Naive B cell (primary cell): ENCODE results near the gene DNAJC17. TPM values are rescaled to one million over a fixed set of nuclear protein-coding genes. Genes with fewer than 3 reads are reported as not detected.

ENCODE experiments used
- ATAC-seq, 2 donors: fragments of 150-1000 bp; cut with Tn5 transposase; 2 replicates each; pipeline ENCODE4 v1.10.0; 2021; ENCODE audit warnings: low read depth in 2 of 2, mild to moderate bottlenecking in 2 of 2, moderate library complexity in 2 of 2
- DNase-seq: peaks from one replicate; pipeline ENCODE4 v3.0.0; 2022
- H3K27ac Mint-ChIP-seq, 6 donors: one replicate each; pipeline ENCODE4 v1.8.0; 2020 to 2022; ENCODE audit warnings: mild to moderate bottlenecking in 6 of 6, mixed read lengths in 6 of 6, moderate library complexity in 5 of 6, inconsistent platforms in 2 of 6
- H3K27me3 Mint-ChIP-seq, 3 donors: one replicate each; pipeline ENCODE4 v1.8.0; 2021 to 2022; ENCODE audit warnings: mixed read lengths in 3 of 3, mild to moderate bottlenecking in 1 of 3
- H3K36me3 Mint-ChIP-seq, 2 donors: one replicate each; pipeline ENCODE4 v1.8.0; 2020 to 2022; ENCODE audit warnings: mixed read lengths in 2 of 2, inconsistent platforms in 1 of 2, mild to moderate bottlenecking in 1 of 2
- H3K4me1 Mint-ChIP-seq, 3 donors: one replicate each; pipeline ENCODE4 v1.8.0; 2020 to 2022; ENCODE audit warnings: mixed read lengths in 3 of 3, inconsistent platforms in 1 of 3, mild to moderate bottlenecking in 1 of 3, moderate library complexity in 1 of 3
- H3K4me3 Mint-ChIP-seq, 8 donors: one replicate each; pipeline ENCODE4 v1.8.0; 2020 to 2022; ENCODE audit warnings: mild to moderate bottlenecking in 8 of 8, mixed read lengths in 8 of 8, moderate library complexity in 8 of 8, inconsistent platforms in 2 of 8
- H3K9me3 Mint-ChIP-seq, 7 donors: one replicate each; pipeline ENCODE4 v1.8.0; 2020 to 2022; ENCODE audit warnings: mixed read lengths in 7 of 7, mild to moderate bottlenecking in 5 of 7, inconsistent platforms in 2 of 7, moderate library complexity in 1 of 7
- polyA plus RNA-seq, 6 donors: library from polyadenylated mRNA; unstranded; fragments of 300-500 nt; fragmentation: Illumina TruSeq; gene quantifications; one replicate each; pipeline ENCODE4 v1.2.3, GENCODE V29; 2021; ENCODE audit warnings: low read depth in 6 of 6

DNAJC17 gene, protein sequence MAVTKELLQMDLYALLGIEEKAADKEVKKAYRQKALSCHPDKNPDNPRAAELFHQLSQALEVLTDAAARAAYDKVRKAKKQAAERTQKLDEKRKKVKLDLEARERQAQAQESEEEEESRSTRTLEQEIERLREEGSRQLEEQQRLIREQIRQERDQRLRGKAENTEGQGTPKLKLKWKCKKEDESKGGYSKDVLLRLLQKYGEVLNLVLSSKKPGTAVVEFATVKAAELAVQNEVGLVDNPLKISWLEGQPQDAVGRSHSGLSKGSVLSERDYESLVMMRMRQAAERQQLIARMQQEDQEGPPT
- 10 to 100 TPM; 13.7 to 45.8 (median 28.7) TPM for polyA plus RNA-seq

- ATAC-seq = peak; percentile 96 to 97
- Mint-ChIP-seq H3K4me1 (peaks cover 14 to 32% (median 22%) of the 10 kb centered on the region in 3 donors), H3K9me3 (no peaks in the 10 kb centered on the region), H3K27me3 (no peaks in the 10 kb centered on the region), H3K27ac (peak within 1 kb of the TSS; percentile 90 to 99 (median 96)), H3K36me3 (peaks cover 0 to 7% of the 10 kb centered on the region in 2 donors), H3K4me3 (peak within 1 kb of the TSS; percentile 94 to 100 (median 98))
- DNase-seq = peak; percentile 91
Measured at GRCh38 chr15:40807028-40807887, at the start of gene DNAJC17, which contains the start of gene ZFYVE19. Gene DNAJC17, minus strand, starts transcription at chr15:40807473. Its CDS starts 27 bp downstream, at chr15:40807446. Gene ZFYVE19, plus strand, starts transcription at chr15:40807089. Its CDS starts 501 bp downstream, at chr15:40807590.

DNA sequence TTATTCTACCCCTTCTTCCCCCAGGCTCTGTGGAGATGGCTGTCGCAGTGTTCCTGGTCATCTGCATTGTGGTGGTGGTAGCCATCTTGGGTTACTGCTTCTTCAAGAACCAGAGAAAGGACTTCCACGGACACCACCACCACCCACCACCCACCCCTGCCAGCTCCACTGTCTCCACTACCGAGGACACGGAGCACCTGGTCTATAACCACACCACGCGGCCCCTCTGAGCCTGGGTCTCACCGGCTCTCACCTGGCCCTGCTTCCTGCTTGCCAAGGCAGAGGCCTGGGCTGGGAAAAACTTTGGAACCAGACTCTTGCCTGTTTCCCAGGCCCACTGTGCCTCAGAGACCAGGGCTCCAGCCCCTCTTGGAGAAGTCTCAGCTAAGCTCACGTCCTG is 49.5 kb upstream of the DNAJC17 start:
- Mint-ChIP-seq H3K27ac (no peak overlapping the region), H3K27me3 (no peaks in the 10 kb centered on the region), H3K9me3 (no peaks in the 10 kb centered on the region), H3K4me1 (peaks cover 11 to 17% (median 12%) of the 10 kb centered on the region in 3 donors), H3K36me3 (peaks cover under 1 to 4% of the 10 kb centered on the region in 2 donors), H3K4me3 (no peak overlapping the region)
- DNase-seq (no peak), ATAC-seq (no peak)

- no peak for ATAC-seq
- Mint-ChIP-seq H3K27ac (no peak overlapping the region), H3K27me3 (no peaks in the 10 kb centered on the region)
Measured at GRCh38 chr15:40855706-40856234, 48.5 kb upstream of the DNAJC17 start.

DNA sequence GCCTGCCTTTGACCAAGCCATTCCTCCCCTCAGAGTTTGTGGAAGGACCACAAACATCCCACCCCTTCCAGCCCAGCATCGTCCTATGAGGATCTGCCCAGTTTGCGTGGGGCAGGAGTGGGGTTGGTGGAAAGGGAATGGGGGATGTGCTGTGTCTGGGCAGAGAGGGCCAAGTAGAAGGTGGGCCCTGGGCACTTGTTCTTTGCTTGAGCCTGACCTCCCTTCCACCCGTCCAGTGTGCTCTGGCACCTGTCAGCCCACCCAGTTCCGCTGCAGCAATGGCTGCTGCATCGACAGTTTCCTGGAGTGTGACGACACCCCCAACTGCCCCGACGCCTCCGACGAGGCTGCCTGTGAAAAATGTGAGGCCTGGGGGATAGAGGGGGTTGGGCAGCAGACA is 46.9 kb upstream of the DNAJC17 start:
- H3K4me3 Mint-ChIP-seq = no peak overlapping the region
- no peak for ATAC-seq
- no peak for DNase-seq
- peaks cover 9 to 13% (median 9%) of the 10 kb centered on the region in 3 donors for H3K4me1 Mint-ChIP-seq
- H3K27ac Mint-ChIP-seq = no peak overlapping the region
- H3K27me3 Mint-ChIP-seq = no peaks in the 10 kb centered on the region
- H3K9me3 Mint-ChIP-seq = no peaks in the 10 kb centered on the region
- H3K36me3 Mint-ChIP-seq = peaks cover 4 to 7% of the 10 kb centered on the region in 2 donors

More at GRCh38 chr15:40855706-40856234, 48.5 kb upstream of the DNAJC17 start:
- H3K4me1 Mint-ChIP-seq = peaks cover 11 to 17% (median 15%) of the 10 kb centered on the region in 3 donors
- peaks cover 4 to 7% of the 10 kb centered on the region in 2 donors for H3K36me3 Mint-ChIP-seq
- no peaks in the 10 kb centered on the region for H3K9me3 Mint-ChIP-seq
- DNase-seq = no peak
- no peak overlapping the region for H3K4me3 Mint-ChIP-seq

- no peak for DNase-seq
- no peak for ATAC-seq
- H3K4me1 Mint-ChIP-seq = peaks cover 6 to 7% (median 7%) of the 10 kb centered on the region in 3 donors
- H3K4me3 Mint-ChIP-seq = no peak overlapping the region
- no peaks in the 10 kb centered on the region for H3K27me3 Mint-ChIP-seq
- H3K27ac Mint-ChIP-seq = no peak overlapping the region
- peaks cover 4 to 7% of the 10 kb centered on the region in 2 donors for H3K36me3 Mint-ChIP-seq
- no peaks in the 10 kb centered on the region for H3K9me3 Mint-ChIP-seq
Measured at GRCh38 chr15:40853241-40853890, 46.1 kb upstream of the DNAJC17 start.

DNA sequence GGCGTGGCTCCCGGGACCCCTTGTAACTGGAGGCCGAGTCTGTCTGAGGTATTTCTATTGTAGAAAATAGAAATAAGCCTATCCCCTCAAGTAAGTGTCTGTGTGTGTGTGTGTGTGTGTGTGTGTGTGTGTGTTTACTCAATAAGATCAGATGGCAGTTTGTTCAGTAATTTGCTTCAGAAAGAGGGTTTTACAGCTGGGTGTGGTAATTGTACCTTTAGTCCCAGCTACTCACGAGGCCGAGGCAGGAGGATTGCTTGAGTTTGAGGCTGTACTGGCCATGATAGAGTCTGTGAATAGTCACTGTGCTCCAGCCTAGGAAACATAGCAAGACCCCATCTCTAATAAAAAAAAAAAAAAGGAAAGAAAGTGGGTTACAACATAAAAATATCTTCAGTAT is 45.3 kb upstream of the DNAJC17 start:
- Mint-ChIP-seq H3K27ac (peak overlapping the region in 1 of 6 donors; percentile 30), H3K27me3 (no peaks in the 10 kb centered on the region), H3K4me1 (peaks cover 9 to 11% (median 10%) of the 10 kb centered on the region in 3 donors), H3K36me3 (peaks cover 4 to 7% of the 10 kb centered on the region in 2 donors), H3K4me3 (no peak overlapping the region), H3K9me3 (no peaks in the 10 kb centered on the region)
- DNase-seq (no peak), ATAC-seq (no peak)

GRCh38 chr15:40850576-40851112 is 43.4 kb upstream of the DNAJC17 start:
- Mint-ChIP-seq H3K27ac (peak overlapping the region in 1 of 6 donors; percentile 62), H3K36me3 (peaks cover 0 to 7% of the 10 kb centered on the region in 2 donors), H3K4me3 (no peak overlapping the region), H3K4me1 (peaks cover 23 to 26% (median 26%) of the 10 kb centered on the region in 3 donors), H3K9me3 (no peaks in the 10 kb centered on the region), H3K27me3 (no peaks in the 10 kb centered on the region)
- ATAC-seq (no peak), DNase-seq (no peak)

DNA sequence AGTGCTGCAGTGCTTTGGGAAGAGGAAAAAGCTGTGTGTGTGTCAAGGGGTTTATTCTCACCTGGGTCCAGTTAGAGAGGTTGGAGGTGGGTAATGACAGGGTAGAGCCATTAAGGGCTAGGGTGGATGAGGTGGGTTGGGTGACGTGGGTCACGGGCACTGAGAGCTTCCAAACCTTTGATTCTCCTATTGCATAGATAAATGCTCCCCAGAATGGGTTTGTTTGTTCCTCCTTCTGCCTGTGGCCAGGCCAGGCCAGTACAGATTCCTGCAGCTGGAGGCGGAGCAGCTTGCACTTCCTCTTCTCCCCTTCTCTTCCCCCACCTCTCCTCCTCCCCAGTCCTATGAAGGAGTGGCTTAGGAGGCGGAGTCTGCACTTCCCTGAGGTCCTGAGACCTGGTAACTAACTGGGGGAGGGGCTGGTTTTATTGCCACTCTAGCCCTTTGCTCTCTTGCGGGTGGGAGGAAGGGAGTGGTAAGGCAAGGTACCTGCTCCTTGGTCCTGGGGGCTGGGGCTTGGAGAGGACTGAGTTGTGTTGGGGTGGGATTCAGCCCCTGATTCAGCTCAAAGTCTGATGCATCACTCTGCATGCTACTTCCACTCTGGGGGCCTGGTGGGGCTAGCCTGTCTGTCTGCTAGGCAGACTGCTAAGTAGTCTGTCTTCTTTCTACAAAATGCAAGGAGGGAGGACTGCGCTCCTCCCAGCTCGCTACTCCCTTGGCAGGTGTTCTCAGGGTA is 40.1 kb upstream of the DNAJC17 start:
- Mint-ChIP-seq H3K4me3 (peak overlapping the region; percentile 2 to 91 (median 56)), H3K4me1 (peaks cover 34 to 43% (median 39%) of the 10 kb centered on the region in 3 donors), H3K9me3 (no peaks in the 10 kb centered on the region), H3K27ac (peak overlapping the region; percentile 6 to 94 (median 88)), H3K27me3 (no peaks in the 10 kb centered on the region), H3K36me3 (peaks cover 0 to 7% of the 10 kb centered on the region in 2 donors)
- DNase-seq = peak; percentile 35
- peak; percentile 64 to 70 for ATAC-seq

- Mint-ChIP-seq H3K36me3 (peaks cover 0 to 7% of the 10 kb centered on the region in 2 donors), H3K9me3 (no peaks in the 10 kb centered on the region), H3K4me3 (peak overlapping the region in 6 of 8 donors; percentile 2 to 91 (median 56)), H3K27me3 (no peaks in the 10 kb centered on the region), H3K27ac (peak overlapping the region; percentile 6 to 92 (median 88)), H3K4me1 (peaks cover 31 to 43% (median 39%) of the 10 kb centered on the region in 3 donors)
- DNase-seq = no peak
- no peak for ATAC-seq
Measured at GRCh38 chr15:40846841-40847222, 39.6 kb upstream of the DNAJC17 start.

DNA sequence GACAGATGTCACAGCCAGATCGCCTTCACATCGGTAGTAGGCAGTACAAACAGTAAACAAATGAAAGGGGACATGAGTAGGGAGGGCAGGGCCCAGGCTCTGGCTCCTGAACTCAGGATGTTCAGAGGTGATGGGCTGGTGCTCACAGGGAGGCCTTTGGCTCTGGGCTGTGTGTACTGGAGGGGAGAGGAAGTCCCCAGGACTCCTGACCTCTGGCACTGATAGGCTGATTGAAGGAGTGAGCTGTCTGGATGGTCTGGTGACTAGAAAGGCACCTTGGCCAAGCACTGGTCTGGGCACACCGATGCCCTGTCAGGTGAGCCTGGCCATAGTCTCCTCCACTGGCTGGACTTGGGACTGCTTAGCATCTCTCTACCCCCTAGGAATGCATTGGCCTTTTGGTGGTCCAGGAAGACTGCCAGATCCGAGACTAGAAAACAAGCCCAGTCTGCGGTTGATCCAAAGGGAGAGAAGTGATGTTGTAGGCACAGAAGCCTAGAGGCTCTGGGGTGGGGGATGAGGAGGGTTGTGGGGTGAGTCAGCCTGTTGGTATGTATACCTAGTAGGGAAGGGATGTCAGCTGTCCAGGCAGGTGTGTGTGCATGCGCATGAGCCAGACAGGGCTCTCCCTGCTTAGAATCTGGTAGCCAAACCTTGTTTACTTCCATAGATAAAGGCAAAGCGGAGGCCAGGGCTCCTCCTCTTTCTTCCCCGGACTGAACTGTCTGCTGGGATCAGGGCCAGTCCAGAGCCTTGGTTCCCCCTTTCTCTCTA is 38.4 kb upstream of the DNAJC17 start:
- no peak for DNase-seq
- ATAC-seq = no peak
- peak overlapping the region in 5 of 6 donors; percentile 6 to 86 (median 57) for H3K27ac Mint-ChIP-seq
- peaks cover 27 to 43% (median 39%) of the 10 kb centered on the region in 3 donors for H3K4me1 Mint-ChIP-seq
- H3K27me3 Mint-ChIP-seq = no peaks in the 10 kb centered on the region
- peak overlapping the region; percentile 23 to 93 (median 80) for H3K4me3 Mint-ChIP-seq
- no peaks in the 10 kb centered on the region for H3K9me3 Mint-ChIP-seq
- H3K36me3 Mint-ChIP-seq = no peaks in the 10 kb centered on the region

DNA sequence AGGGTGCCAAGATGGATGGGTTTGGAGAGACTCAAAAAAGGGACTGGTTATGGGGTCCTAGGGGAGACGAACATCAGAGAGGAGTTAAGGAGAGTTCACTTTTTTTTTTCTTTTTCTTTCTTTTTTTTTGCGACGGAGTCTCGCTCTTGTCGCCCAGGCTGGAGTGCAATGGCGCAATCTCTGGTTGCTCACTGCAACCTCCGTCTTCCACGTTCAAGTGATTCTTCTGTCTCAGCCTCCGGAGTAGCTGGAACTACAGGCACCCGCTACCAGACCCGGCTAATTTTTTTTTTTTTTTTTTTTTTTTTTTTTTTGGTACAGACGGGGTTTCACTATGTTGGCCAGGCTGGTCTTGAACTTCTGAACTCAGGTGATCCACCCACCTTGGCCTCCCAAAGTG is 37.8 kb upstream of the DNAJC17 start:
- Mint-ChIP-seq H3K27ac (peak overlapping the region in 3 of 6 donors; percentile 68 to 84 (median 72)), H3K9me3 (no peaks in the 10 kb centered on the region), H3K36me3 (no peaks in the 10 kb centered on the region), H3K4me1 (peaks cover 27 to 43% (median 39%) of the 10 kb centered on the region in 3 donors), H3K27me3 (no peaks in the 10 kb centered on the region), H3K4me3 (peak overlapping the region; percentile 84 to 94 (median 92))
- DNase-seq (no peak), ATAC-seq (no peak)
